H1 (cell line): ENCODE data around the gene UBE2E1. TPM values are rescaled to one million over a fixed set of nuclear protein-coding genes. Genes with fewer than 3 reads are reported as not detected.
"Not testable (repeated sequence)": the region's sequence is repeated elsewhere in the genome, so short reads cannot be mapped to it uniquely, and the experiment has no call there.

Source experiments
- CTCF ChIA-PET: fragments of 300-600 bp; sonication (Branson Sonifier 250); formaldehyde crosslinking; loops from one replicate; lab custom pipeline; 2021; ENCODE audit not compliant: partially characterized antibody; lab: Charles Lee
- POLR2A ChIA-PET: fragments of 300-600 bp; sonication (Branson Sonifier 250); formaldehyde crosslinking; loops from one replicate; lab custom pipeline; 2021; ENCODE audit warnings: inconsistent platforms; ENCODE audit not compliant: partially characterized antibody; lab: Charles Lee
- DNase-seq, 2 experiments: peaks; one replicate each; pipeline versions ENCODE4 v3.0.0 to v3.0.0-alpha.2; 2010 to 2022; ENCODE audit warnings: low spot score in 2 of 2, low read depth in 1 of 2, mixed read lengths in 1 of 2
- FAIRE-seq: peaks from 2 replicates; lab custom pipeline; 2011; peaks lifted over from hg19 to GRCh38; lab: Jason Lieb, UNC
- H2AFZ ChIP-seq: 2 replicates; pipeline ENCODE4 v1.8.1; 2012; ENCODE audit warnings: low read length, inconsistent platforms
- H2AK5ac ChIP-seq: 2 replicates; pipeline ENCODE4 v1.6.1; 2013; ENCODE audit warnings: low read depth, low read length
- H2BK120ac ChIP-seq: replicated peaks from 2 replicates; pipeline ENCODE3; 2013; ENCODE audit warnings: low read depth, low read length, inconsistent platforms
- H2BK12ac ChIP-seq: 2 replicates; pipeline ENCODE4 v1.6.1; 2013; ENCODE audit warnings: low read depth, low read length
- H2BK15ac ChIP-seq: 2 replicates; pipeline ENCODE4 v1.6.1; 2013; ENCODE audit warnings: low read length
- H2BK20ac ChIP-seq: 2 replicates; pipeline ENCODE4 v1.6.1; 2013; ENCODE audit warnings: low read length
- H2BK5ac ChIP-seq: 2 replicates; pipeline ENCODE4 v1.6.1; 2013; ENCODE audit warnings: low read depth, low read length
- H3K14ac ChIP-seq: 2 replicates; pipeline ENCODE4 v1.6.1; 2013; ENCODE audit warnings: inconsistent platforms; ENCODE audit not compliant: insufficient read length
- H3K18ac ChIP-seq: 2 replicates; pipeline ENCODE4 v1.6.1; 2013; ENCODE audit warnings: low read length; ENCODE audit errors: extremely low read depth
- H3K23ac ChIP-seq: 2 replicates; pipeline ENCODE4 v1.6.1; 2013; ENCODE audit warnings: inconsistent platforms; ENCODE audit not compliant: insufficient read length
- H3K23me2 ChIP-seq: 2 replicates; pipeline ENCODE4 v1.6.1; 2013; ENCODE audit warnings: low read depth, low read length
- H3K27ac ChIP-seq: 2 replicates; pipeline ENCODE4 v1.6.1; 2011; ENCODE audit warnings: low read depth, low read length, inconsistent platforms
- H3K27me3 ChIP-seq, 4 experiments: replicated peaks in 1 of 4; 1 replicate in 1 of 4; 2 replicates in 3 of 4; pipeline versions ENCODE4 v1.6.1 to v1.8.1; 2011 to 2013; ENCODE audit warnings: low read length in 3 of 4, mild to moderate bottlenecking in 3 of 4, inconsistent platforms in 2 of 4, mixed read lengths in 2 of 4, moderate library complexity in 1 of 4; ENCODE audit not compliant: control insufficient read depth in 3 of 4, insufficient read depth in 3 of 4; ENCODE audit errors: extremely low read depth in 1 of 4
- H3K36me3 ChIP-seq, 4 experiments: 2 replicates each; pipeline versions ENCODE4 v1.6.1 to v1.8.1; 2011 to 2013; ENCODE audit warnings: mild to moderate bottlenecking in 4 of 4, low read length in 3 of 4, moderate library complexity in 2 of 4, control low read depth in 1 of 4, inconsistent platforms in 1 of 4; ENCODE audit not compliant: insufficient read depth in 4 of 4, control insufficient read depth in 2 of 4
- H3K4ac ChIP-seq: replicated peaks from 2 replicates; pipeline ENCODE3; 2013; ENCODE audit warnings: low read length, low read depth, mixed read lengths, inconsistent platforms; ENCODE audit not compliant: insufficient read length
- H3K4me1 ChIP-seq, 4 experiments: replicated peaks in 1 of 4; 1 replicate in 1 of 4; 2 replicates in 3 of 4; pipeline versions ENCODE4 v1.6.1 to v1.8.1; 2011 to 2013; ENCODE audit warnings: low read length in 3 of 4, inconsistent platforms in 2 of 4, mixed read lengths in 1 of 4; ENCODE audit not compliant: insufficient read depth in 4 of 4, control insufficient read depth in 3 of 4
- H3K4me2 ChIP-seq, 2 experiments: 2 replicates each; pipeline versions ENCODE4 v1.6.1 to v1.8.1; 2011 to 2013; ENCODE audit warnings: low read depth in 2 of 2, low read length in 2 of 2, control low read depth in 1 of 2, inconsistent platforms in 1 of 2, mild to moderate bottlenecking in 1 of 2; ENCODE audit not compliant: insufficient read depth in 1 of 2
- H3K4me3 ChIP-seq, 4 experiments: fragments of 200-600, 300-600 bp in 1 of 4; sonication (generic), shearing (Covaris generic), sonication (Bioruptor Twin) in 1 of 4; 2 replicates each; pipeline versions ENCODE4 v1.5.1 to v1.8.1; 2011 to 2016; ENCODE audit warnings: low read length in 4 of 4, low read depth in 3 of 4, control low read depth in 2 of 4, inconsistent platforms in 2 of 4, mild to moderate bottlenecking in 2 of 4, mixed read lengths in 1 of 4, moderate library complexity in 1 of 4; ENCODE audit not compliant: insufficient read depth in 2 of 4; ENCODE audit errors: extremely low read depth in 1 of 4
- H3K56ac ChIP-seq: replicated peaks from 2 replicates; pipeline ENCODE3; 2013; ENCODE audit warnings: low read depth, mild to moderate bottlenecking, mixed read lengths, low read length, inconsistent platforms; ENCODE audit not compliant: insufficient read length
- H3K79me1 ChIP-seq: 2 replicates; pipeline ENCODE4 v1.6.1; 2013; ENCODE audit warnings: low read depth, low read length, control low read depth
- H3K79me2 ChIP-seq, 2 experiments: 2 replicates each; pipeline versions ENCODE4 v1.6.1 to v1.8.1; 2012 to 2013; ENCODE audit warnings: low read length in 2 of 2, mild to moderate bottlenecking in 2 of 2, inconsistent platforms in 1 of 2; ENCODE audit not compliant: insufficient read depth in 2 of 2, control insufficient read depth in 1 of 2
- H3K9ac ChIP-seq, 4 experiments: replicated peaks in 1 of 4; 1 replicate in 1 of 4; 2 replicates in 3 of 4; pipeline versions ENCODE4 v1.6.1 to v1.8.1; 2011 to 2013; ENCODE audit warnings: low read depth in 3 of 4, low read length in 3 of 4, control low read depth in 2 of 4, mild to moderate bottlenecking in 2 of 4, moderate library complexity in 2 of 4, inconsistent platforms in 1 of 4; ENCODE audit errors: extremely low read depth in 1 of 4
- H3K9me3 ChIP-seq, 2 experiments: 2 replicates each; pipeline versions ENCODE4 v1.6.1 to v1.8.1; 2012 to 2013; ENCODE audit warnings: mild to moderate bottlenecking in 2 of 2, moderate library complexity in 2 of 2, control low read depth in 1 of 2, inconsistent platforms in 1 of 2, low read depth in 1 of 2, low read length in 1 of 2, mixed read lengths in 1 of 2; ENCODE audit not compliant: insufficient read depth in 2 of 2
- H4K20me1 ChIP-seq, 2 experiments: replicated peaks in 1 of 2; 2 replicates each; pipeline versions ENCODE3 to v1.8.1; 2011 to 2013; ENCODE audit warnings: inconsistent platforms in 2 of 2, low read length in 2 of 2, mild to moderate bottlenecking in 1 of 2; ENCODE audit not compliant: insufficient read depth in 2 of 2, control insufficient read depth in 1 of 2
- H4K5ac ChIP-seq: 2 replicates; pipeline ENCODE4 v1.6.1; 2013; ENCODE audit warnings: low read length, low read depth, mixed read lengths, inconsistent platforms; ENCODE audit not compliant: insufficient read length
- H4K8ac ChIP-seq: 2 replicates; pipeline ENCODE4 v1.8.0; 2013; ENCODE audit warnings: mild to moderate bottlenecking, moderate library complexity, low read length, inconsistent platforms; ENCODE audit not compliant: insufficient read depth; ENCODE audit errors: extremely low read depth
- H4K91ac ChIP-seq: replicated peaks from 2 replicates; pipeline ENCODE3; 2013; ENCODE audit warnings: low read length, mixed read lengths, inconsistent platforms; ENCODE audit not compliant: insufficient read length
- WGBS, 2 experiments: shearing (Covaris generic) in 1 of 2; methylation state at CpG; one replicate each; pipeline versions ENCODE4 v1.1.6 to v1.1.7; 2013 to 2015; ENCODE audit warnings: low lambda C conversion rate in 2 of 2, mixed read lengths in 2 of 2, inconsistent platforms in 1 of 2, low coverage in 1 of 2, missing lambda C conversion rate in 1 of 2; ENCODE audit not compliant: insufficient replicate concordance in 2 of 2, insufficient coverage in 1 of 2, insufficient read length in 1 of 2; ENCODE audit errors: extremely low coverage in 1 of 2, missing lambda C conversion rate in 1 of 2; 5-methylcytosine and 5-hydroxymethylcytosine counted together
- polyA plus RNA-seq, 7 experiments: library from polyadenylated mRNA; depleted of rRNA in 3 of 7; stranded (reverse) in 5 of 7; unstranded in 2 of 7; fragments of >200 nt in 5 of 7; fragments of 200-250 nt in 2 of 7; gene quantifications; 1 replicate in 5 of 7; 2 replicates in 1 of 7; 4 replicates in 1 of 7; pipeline versions ENCODE4 v1.2.1 to v1.2.3, GENCODE V29; 2011 to 2013; ENCODE audit warnings: missing spikeins in 2 of 7, mixed read lengths in 2 of 7
- total RNA-seq: library from RNA; stranded (reverse); fragmentation: NEBNext Ultra II Directional; extraction: Animal tissue kit (Norgen Biotek cat#: 25700); gene quantifications from 2 replicates; pipeline ENCODE4 v1.2.1, GENCODE V29; 2021

Gene UBE2E1
- total and polyA plus RNA-seq, 2 of the 8 experiments (the other 6 are each of a cell fraction or from before 2014, with no cell fraction given): 109 to 141 TPM

GRCh38 chr3:23918331-23918730, 112.6 kb downstream of the UBE2E1 start:
- Histone ChIP-seq H3K36me3 (peaks cover 15 to 36% (median 22%) of the 10 kb centered on the region in 4 experiments), H3K9ac (peak overlapping the region; percentile 82 to 99 (median 96)), H3K4me2 (peak overlapping the region; percentile 93 to 98), H4K20me1 (peaks cover 9 to 14% of the 10 kb centered on the region in 2 experiments), H3K4me3 (peak overlapping the region; percentile 86 to 99 (median 92)), H3K79me2 (peaks cover 0 to 49% of the 10 kb centered on the region in 2 experiments; a peak in 3 of 4 replicates), H3K23me2 (peaks cover 17% of the 10 kb centered on the region)
- not testable (repeated sequence) for H3K18ac ChIP-seq, H2BK12ac ChIP-seq, H3K27ac ChIP-seq, H2BK120ac ChIP-seq, H3K14ac ChIP-seq, H2AK5ac ChIP-seq, H3K9me3 ChIP-seq, DNase-seq, H4K5ac ChIP-seq, H3K79me1 ChIP-seq, FAIRE-seq, H2BK5ac ChIP-seq, H2BK20ac ChIP-seq, H4K91ac ChIP-seq, H2AFZ ChIP-seq, H2BK15ac ChIP-seq, H4K8ac ChIP-seq, H3K23ac ChIP-seq, H3K56ac ChIP-seq, H3K4me1 ChIP-seq, H3K4ac ChIP-seq, H3K27me3 ChIP-seq
- 54% methylated on average over 12 of the region's 12 CpGs; no CpG with 5 or more reads in 1 of the 2 experiments for WGBS, 2 experiments
- ChIA-PET CTCF (interaction anchor here (1.0 to 3.5 kb wide), 4 partner anchors 9 to 84 kb away, joined by 3 to 21 read pairs (median 4); no protein-coding TSS in a partner anchor), POLR2A (interaction anchor here (0.8 to 11.5 kb wide), 27 partner anchors 10 to 693 kb away, joined by 3 to 363 read pairs (median 14); partner anchors contain the start of gene NR1D2)
